Hematopoietic multipotent progenitor cell treated with erythropoietin and hydrocortisone succinate and interleukin-3 and kit ligand, for 8 days (in vitro differentiated cells): ENCODE data around the gene BTLA.
A peak's percentile ranks its signal among the peaks of the same experiment; 100 is the strongest.
"Not testable (repeated sequence)": the region's sequence is repeated elsewhere in the genome, so short reads cannot be mapped to it uniquely, and the experiment has no call there.

Source experiments
- DNase-seq: peaks from one replicate; pipeline ENCODE4 v3.0.0-alpha.2; 2015

BTLA gene, protein sequence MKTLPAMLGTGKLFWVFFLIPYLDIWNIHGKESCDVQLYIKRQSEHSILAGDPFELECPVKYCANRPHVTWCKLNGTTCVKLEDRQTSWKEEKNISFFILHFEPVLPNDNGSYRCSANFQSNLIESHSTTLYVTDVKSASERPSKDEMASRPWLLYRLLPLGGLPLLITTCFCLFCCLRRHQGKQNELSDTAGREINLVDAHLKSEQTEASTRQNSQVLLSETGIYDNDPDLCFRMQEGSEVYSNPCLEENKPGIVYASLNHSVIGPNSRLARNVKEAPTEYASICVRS

DNA sequence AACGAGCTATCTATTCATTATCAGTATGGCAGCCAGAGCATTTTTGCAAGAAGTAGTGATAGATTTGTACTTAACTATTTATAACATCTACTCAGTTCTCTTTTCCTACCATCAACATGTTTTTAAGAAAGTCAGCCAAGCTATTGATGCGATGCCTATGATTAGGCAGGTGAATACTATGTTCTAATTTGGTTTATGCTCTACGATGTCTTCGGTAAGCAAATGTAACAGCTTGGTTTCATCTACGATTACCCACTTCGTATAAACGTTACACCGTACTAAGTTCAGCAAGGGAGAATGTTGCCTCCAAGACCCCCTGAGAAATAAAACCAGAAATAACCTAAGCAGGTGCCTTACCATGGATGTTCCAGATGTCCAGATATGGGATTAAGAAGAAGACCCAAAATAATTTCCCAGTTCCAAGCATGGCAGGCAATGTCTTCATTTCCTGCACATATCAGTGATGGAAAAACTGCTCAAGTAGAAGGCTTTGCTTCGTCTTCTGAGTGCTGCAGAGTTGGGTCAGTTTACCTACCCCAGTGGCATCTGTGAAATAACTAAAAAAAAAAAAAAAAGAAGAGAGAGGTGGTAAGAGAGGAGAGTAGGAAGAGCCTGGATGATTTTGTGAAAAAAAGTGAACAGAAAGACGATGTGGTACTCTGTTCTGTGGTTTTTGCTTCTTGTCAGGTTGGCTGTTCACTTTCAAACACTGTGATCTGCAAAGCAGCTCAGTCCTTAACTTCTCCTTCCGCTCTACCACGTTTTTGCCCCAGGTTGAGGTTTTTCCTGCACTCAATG lies at the start of gene BTLA:
Gene BTLA, minus strand, starts transcription at position 559 of the 798 bp plus-strand sequence. Its CDS starts 114 bp downstream, at position 445.
- DNase-seq = no peak

DNA sequence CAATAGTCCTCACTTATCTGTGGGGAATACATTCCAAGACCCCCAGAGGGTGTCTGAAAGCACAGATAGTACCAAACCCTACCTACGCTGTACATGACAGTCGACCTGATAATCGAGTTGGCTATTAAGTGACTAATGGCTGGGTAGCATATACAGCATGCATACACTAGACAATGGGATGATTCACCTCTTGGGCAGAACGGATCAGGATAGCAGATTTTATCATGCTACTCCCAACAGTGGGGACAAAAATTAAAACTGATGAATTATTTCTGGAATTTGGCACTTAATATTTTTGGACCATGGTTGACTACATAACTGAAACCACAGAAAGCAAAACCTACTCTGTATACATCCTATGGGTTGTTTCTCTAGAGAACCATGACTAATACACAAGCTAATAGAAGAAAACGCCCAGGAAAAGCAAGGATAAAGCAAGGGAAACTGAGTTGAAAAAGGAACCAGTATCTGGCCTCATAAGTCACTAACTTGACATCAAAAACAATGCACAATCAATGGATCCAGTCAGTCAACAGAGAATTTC lies 47.0 kb upstream of the BTLA start:
- no peak for DNase-seq

DNA sequence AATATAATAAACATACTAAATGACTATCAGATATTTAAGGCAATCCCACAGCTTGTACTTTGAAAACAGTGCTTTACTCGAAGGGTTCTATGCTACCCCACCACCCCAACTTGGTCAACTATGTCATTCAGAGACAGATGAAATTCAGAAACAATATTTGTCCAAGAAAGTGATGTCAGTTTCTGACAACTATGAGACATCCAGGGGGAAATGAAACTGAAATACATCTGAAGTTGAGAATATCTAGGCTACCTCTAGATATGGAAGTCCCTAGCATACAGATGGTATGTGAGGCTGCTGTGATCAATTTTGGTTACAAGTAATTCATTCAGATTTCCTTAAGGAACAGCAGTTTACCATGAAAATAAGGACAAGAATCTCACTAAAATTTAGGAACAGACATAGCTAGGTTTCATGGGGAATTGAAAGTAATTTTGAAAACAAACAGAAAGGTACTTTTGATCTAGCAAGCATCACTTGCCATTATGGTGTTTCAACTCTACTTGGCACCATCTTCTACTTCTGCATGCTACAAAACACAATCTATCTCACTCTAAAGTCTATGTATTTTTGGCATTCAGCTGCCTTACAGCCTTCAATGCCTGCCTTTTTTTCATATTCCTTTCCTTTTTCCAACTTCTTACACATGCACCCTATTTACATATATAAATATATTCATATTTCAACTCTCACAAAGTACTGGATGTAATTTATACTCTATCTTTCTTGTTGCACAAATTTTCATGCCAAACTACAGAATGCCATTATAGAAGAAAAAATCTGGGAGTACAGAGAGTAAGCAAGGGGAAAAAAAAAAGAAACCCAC lies 40.8 kb upstream of the BTLA start:
- DNase-seq = no peak

DNA sequence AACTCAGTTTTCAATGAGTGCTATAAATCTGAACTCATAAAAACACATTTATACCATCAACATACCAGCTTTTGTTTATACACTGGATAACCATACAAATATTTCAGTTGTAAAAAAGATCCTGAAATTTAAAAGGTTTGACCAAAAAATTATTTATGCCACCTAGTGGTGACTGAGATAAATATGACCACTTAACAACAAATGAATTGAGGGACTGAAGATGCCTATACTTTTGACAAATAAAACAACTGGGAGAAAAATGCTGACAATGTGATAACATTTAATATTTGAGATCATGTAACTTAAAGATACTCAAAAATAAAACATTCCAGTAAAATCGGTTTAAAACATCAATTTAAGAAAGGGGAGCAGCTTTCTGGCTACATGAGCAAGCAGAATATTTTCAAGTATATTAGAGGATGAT lies 32.1 kb upstream of the BTLA start:
- peak; percentile 56 for DNase-seq

DNA sequence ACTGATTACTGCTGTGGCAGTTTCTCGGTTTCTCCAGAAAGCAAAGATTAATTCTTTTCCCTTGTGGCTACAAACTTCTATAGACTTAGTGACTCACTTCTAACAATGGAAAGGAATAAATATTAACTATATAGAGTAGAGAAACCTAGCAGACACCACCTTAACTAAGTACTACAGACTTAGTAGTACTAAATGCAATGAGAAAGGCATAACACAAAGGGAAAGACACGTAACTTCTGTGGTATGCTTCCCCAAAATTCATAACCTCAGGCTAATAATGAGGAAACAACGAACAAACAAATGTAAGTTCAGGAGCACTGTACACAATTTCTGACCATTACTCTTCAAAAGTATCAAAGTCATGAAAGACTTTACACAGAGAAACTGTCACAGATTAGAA lies 31.3 kb upstream of the BTLA start:
- no peak for DNase-seq

DNA sequence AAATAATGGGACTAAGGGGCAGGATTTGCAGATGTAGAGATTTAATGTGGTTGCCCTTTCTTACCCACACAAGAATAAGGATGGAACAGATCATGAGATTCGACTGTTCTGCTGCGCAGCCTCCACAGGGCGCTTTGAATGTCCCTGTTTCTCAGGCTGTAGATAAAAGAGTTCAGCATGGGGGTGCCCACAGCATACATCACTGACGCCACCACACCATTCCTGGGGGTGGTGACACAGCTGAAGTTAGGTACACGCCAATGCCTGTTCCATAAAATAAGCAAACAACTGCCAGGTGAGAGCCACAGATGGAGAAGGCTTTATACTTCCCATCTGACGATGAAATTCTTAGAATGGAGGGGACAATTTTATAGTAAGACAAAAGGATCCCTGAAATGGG lies 24.9 kb upstream of the BTLA start:
- DNase-seq = not testable (repeated sequence)

DNA sequence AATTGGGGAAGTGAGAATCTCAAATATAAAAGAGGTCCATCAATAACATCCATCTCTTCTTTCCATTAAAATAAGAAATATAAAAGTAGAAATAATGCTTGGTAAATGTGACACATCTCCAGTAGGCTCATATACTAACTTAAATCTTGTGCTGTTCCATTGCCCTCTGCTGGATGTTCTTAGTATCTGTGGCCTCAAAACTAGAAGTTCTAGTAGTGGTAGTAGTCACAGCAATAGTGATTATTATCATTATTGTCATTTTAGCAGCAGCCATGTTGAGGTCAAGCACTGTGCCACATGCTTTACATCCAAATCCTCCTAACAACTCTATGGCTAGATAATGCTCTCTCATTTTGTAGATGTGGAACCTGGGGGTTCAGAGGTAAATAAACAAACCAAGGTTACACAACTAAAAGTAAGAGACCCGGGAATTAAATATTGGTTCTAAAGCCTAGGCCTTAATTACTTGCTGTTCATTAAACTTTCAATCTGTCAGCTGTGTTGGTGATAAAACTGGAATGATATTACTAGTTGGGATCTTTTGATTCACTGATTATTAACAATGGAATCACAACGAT lies 20.2 kb upstream of the BTLA start:
- peak; percentile 83 for DNase-seq

DNA sequence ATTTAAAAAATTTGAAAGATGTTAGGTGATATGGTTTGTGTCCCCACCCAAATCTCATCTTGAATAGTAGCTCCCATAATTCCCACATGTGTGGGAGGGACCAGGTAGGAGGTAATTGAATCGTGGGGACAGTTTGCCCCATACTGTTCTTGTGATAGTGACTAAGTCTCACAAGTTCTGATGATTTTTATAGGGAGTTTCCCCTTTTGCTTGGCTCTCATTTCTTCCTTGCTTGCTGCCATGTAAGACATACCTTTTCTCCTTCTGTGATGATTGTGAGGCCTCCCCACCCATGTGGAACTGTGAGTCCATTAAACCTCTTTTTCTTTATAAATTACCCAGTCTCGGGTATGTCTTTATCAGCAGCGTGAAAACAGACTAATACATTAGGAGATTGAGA lies 19.7 kb upstream of the BTLA start:
- not testable (repeated sequence) for DNase-seq

DNA sequence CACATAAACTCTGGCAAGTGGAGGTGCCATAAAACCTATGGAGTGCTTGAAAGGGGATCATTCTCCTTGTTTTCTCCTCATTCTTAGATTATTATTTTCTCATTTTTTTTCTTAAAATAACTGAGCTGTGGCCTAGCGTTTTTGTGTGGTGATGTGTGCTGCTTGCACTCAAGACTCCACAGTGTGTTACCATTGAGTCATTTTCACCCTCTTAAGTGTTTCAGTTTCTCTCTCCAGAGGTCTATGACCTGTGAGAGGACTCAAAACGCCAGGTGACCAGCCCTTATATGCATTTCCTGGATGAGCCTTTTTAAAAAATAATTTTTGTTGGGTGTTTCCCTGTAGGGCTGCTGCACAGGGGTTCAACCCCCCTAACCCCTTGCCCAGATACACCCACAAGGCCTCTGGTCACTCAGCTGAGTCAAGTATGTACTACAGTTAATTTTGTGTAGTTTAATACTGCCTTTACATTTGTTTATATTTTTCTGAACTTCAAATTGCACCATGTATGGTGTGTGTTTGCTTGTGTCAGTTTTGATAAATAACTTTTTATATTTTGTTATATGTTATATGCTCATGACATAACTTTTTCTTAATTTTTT lies 15.4 kb upstream of the BTLA start:
- no peak for DNase-seq

DNA sequence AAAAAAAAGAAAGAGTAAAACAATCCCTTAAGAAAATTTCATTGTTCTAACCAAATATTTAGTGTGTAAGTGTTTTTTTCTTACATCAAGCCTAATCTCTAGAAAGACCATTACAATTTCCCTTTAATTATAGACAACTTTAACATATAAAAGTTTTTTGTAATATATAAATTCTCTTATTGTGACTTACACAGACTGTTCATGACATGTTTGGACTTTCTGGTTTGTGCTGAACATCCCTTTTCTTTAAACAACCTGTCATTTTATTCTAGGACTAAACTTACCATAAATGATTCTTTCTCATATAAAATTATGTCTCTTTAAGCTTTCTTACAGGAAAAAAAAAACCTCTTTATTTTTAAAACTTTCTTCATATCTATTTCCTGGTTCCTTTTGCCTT lies 13.0 kb upstream of the BTLA start:
- no peak for DNase-seq

DNA sequence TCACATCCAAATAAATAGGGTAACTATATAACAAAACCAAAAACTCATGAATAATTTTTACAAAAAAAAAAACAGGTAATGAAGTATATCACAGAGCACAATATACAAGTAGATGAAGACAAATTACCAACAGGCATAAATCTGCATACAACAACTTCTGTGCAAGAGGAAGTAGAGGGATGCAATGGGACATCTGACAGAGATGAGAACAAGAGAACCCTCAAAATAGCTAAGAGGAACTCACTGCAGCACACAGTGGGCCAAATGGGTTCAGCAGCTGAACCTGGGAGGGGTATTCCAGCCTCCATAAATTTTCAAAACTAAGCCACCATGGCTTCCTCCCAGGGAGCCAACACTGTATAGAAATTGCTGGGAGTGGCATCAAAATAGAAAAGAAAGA lies 9.6 kb upstream of the BTLA start:
- no peak for DNase-seq

DNA sequence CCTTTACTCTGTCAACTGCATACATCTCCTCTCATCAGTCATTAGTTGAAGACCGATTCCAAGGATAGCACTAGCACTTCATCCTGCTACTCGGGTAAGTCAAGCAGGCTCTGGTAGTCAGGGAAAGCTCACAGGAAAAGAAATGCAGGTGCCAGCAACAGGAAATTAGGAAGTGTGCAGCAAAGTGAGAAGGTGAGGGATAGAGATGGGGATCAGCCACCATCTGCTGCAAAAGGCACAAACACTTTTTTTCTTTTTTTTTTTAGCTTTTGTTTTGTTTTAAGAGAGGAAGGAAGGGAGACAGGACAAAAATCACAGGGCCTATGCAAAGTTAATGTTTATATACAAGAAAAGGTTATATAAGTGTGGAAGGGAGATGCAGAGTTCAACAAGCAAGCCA lies 9.0 kb upstream of the BTLA start:
- no peak for DNase-seq

DNA sequence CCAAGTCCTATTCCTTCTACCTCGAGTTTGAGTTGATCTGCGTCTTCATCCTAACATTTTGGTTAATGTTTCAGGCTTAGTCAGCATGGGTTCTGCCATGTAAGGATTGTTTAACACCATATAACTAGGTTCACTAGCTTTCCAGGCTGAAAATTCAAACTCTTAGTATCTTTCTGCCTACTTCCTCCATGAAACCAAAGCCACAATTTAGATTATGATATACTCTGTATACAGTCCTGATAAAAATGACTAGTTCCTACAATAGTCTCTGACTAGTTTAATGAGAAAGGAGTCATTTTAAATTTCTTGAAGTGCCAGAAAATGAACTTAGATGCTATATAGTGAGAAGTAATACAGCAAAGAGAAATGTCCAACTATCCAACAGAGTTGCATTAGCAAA lies 6.6 kb upstream of the BTLA start:
- no peak for DNase-seq

DNA sequence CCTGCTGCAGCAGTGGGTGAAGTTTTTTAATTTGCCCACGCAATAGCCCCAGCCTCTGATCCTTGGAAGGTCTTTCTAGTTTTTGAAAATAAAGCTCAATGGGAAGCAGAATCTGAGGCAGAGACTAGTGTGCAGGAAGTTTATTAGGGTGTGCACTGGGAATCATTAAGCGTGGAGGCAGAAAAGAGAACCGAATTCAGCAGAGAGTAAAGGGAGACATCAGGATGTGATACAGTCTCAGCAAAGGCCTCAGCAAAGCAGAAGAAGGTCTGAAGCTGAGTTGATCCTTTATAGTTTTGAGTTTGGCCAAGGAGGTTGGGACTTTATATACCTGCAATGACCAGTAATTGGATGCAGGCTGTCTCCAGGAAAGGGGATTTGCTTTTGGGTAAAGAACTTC lies 4.9 kb upstream of the BTLA start:
- no peak for DNase-seq

DNA sequence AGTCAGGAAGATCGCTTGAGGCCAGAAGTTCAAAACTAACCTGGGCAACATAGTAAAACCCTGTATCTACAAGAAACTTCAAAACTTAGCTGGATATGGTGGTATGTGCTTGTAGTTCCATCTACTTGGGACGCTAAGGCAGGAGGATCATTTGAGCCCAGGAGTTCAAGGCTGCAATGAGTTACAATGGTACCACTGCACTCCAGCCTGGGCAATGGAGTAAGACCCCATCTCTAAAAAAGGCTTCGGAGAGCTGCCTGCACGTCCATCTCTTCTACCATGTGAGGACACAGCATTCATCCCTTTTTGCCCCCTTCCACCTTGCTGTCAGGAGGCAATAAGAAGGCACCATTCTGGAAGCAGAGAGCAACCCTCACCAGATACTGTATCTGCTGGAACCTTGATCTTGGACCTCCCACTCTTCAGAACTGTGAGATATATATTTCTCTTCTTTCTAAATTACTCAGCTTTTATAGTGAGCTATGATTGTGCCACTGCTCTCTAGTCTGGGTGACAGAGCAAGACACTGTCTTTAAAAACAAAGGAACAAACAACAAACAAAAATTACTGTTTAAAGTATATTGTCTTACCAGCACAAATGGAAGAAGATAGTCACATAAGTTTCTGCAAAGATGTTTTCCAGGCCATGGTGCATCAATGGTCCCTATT lies 4.2 kb upstream of the BTLA start:
- no peak for DNase-seq

DNA sequence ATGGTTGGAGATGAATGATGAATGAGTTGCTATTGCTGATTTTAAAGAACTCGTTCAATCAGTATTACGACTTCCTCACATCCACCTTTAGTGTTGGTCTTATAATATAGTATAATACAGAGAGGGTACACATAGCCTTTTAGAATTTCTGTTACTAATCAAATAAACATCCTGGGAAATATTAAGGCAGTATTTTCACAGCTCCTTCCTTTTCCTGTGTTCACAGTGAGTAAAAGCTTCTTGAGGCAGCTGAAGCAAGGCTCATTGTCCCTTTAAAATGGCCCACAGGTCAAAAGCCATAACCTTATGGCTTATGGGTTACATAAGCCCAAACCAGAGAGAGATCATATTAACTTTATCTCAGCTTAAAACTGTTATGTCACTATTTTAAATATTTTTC lies 1.3 kb upstream of the BTLA start:
- no peak for DNase-seq

DNA sequence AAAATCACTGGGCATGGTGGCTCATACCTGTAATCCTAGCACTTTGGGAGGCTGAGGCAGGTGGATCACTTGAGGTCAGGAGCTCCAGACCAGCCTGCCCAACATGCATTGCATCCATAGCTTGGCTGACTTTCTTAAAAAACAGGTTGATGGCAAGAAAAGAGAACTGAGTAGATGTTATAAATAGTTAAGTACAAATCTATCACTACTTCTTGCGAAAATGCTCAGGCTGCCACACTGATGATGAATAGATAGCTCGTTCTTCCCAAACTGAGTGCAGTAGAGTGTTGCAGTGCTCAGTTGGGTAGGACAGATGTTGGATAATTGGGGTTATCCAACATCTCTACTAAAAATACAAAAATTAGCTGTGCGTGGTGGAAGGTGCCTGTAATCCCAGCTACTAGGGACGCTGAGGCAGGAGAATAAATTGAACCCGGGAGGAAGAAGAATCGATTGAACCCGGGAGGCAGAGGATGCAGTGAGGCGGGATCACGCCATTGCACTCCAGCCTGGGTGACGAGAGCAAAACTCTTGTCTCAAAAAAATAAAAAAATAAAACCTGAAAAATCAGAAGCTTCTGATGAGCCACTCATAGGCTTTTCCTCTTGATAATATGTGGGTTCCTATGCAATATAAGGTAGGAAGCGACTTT lies 1.2 kb downstream of the BTLA start:
- DNase-seq = no peak

DNA sequence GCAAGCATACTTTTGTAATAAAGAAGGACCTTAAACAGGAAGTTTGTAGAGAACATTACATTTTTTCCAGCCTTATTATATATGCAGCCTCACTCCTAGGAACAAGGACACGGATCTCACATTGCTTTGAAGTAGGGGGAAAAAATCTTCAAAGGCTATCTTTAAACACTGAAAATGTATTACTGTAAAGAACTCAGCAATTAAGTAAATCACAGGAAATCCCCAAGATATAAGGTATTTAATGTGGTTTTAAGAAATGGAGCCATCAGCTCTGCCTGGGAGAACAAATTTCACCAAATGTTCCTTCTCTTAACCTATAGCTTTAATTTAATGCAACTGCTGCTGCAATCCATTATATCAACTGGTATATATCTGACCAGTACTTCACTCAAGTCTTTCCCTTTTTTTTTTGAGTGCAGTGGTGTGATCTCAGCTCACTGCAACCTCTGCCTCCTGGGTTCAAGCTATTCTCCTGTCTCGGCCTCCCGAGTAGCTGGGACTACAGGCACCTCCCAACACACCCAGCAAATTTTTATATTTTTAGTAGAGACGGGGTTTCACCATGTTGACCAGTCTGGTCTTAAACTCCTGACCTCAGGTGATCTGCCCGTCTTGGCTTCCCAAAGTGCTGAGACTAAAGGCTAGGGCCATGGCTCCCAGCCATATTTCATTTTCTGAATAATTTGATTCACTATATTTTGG lies 2.8 kb downstream of the BTLA start:
- no peak for DNase-seq

DNA sequence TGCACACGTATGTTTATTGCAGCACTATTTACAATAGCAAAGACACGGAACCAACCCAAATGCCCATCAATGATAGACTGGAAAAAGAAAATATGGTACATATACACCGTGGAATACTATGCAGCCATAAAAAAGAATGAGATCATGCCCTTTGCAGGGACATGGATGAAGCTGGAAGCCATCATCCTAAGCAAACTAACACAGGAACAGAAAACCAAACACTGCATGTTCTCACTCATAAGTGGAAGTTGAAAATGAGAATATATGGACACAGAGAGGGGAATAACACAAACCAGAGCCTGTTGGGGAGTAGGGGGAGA lies 4.9 kb downstream of the BTLA start:
- not testable (repeated sequence) for DNase-seq

DNA sequence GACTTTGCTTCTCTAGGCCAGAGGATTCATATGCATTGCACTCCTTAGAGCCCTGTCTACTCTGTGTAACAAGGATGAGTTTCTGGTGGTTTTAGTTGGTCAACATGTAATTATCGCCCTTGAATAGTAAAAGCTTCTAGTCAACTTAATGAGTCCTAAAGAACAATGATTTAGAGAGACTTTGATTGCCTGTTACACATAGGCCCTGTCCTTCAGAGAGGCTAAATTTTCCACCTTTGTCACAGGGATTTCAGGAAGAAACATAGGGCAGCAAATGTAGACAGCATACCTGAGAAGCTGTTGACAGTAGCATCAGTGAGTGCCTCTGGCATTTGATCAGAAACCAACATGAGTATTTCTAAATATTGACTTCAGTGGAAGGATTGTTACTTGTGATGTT lies 7.1 kb downstream of the BTLA start:
- DNase-seq = no peak

DNA sequence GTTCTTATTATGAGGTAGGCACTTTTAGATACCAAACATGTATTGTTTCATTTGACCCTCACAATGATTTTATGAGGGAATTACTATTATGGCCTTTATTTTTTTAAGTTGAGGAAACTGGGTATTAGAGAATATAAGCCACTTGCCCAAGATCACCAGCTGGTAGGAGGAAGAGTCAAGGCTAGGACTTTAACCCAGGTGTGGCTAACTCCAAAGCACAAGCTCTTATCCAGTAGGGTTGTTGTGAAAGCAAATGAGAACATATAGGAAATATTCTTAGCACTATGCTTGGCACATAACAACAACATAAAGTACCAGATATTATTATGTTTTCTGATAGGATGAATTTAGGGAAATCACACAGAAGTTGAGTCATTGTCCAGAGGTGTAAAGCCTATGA lies 7.9 kb downstream of the BTLA start:
- DNase-seq = no peak
